ENCODE measurements around the gene MDGA2.
"Not testable (repeated sequence)": the region's sequence is repeated elsewhere in the genome, so short reads cannot be mapped to it uniquely, and the experiment has no call there.

MDGA2 gene

DNA sequence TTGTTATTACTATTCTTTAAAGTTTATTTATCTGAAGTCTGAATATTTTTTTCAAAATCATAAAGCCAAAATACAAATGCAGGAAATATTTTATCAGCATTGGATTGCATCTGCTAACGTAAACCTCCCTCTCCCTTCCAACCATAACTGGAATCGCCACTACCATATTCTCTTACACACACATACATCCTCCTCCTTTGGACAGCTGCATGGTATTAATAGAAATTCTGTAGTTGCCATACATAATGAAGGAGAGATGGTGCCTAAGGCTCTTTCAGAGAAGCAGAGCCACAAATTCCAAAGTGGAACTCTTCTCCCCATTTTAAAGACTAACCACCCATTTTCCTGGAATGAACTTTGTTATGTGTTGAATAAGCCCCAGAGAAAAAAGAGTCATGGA is 352.7 kb downstream of the MDGA2 start:
- DNase-seq: no peak

DNA sequence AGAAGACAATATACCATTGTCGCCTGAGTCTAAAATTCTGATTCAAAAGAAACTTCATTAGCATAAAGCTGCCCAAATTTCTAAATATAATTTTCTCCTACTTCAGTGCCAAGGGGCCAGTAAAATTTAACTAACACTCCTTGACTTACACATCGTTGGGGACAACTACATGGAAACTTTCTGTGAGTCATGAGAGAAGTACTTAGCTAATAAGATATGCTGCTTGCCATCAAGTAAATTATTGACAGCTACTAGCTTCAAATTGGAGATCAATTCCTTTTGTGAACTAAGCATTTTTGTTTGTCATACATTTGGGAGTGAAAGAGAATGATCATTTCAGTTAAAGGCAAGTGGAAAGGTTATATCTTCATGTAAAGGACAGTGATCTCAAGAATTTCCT is 373.3 kb downstream of the MDGA2 start:
- DNase-seq: no peak

- DNase-seq: no peak
Observed at GRCh38 chr14:47300796-47301195, 374.6 kb downstream of the MDGA2 start.

- DNase-seq: no peak
Observed at GRCh38 chr14:47297374-47297773, 378.0 kb downstream of the MDGA2 start.

- no peak for DNase-seq
Observed at GRCh38 chr14:47284283-47284682, 391.1 kb downstream of the MDGA2 start.

- DNase-seq: not testable (repeated sequence)
Observed at GRCh38 chr14:47281761-47282160, 393.6 kb downstream of the MDGA2 start.

- no peak for DNase-seq
Observed at GRCh38 chr14:47278233-47278842, 397.1 kb downstream of the MDGA2 start.

DNA sequence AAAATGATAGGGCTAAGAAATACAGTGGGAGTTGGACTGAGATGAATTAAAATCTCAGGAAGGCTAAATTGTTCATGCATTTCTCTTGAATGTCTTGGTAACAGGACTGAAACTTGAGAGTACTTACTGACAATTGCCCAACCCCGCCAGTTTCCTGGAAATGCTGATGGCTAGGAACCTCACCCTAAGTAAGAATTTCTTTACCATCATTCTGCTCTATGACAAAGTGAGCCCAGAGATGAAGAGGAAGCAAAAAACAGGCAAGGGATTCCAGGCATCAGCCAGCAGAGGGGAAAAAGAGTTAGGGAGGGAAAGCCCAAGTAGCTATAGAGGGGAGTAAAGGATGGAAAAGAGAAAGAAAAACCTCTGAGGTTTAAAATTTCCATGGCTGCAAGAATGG is 397.7 kb downstream of the MDGA2 start:
- no peak for DNase-seq

DNA sequence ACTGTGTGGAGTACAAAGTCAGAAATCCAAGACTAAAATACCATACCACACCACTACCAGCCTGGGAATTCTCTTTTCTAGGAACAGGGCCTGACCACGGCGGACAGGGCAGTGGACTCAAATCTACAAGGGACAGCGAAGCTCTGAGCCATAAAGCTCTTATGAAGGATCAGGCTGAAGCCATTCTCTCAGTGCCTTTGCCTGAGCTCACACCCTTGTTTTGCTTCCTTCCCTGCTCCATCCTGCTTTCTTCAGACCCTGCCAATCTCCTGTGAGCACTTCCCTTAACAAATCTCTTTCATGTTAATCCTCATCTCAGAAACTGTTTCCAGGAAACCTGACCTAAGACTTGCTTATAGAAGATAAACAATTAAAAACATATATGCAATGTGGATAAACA is 398.5 kb downstream of the MDGA2 start:
- no peak for DNase-seq

GRCh38 chr14:47273939-47274338 is 401.5 kb downstream of the MDGA2 start:
- DNase-seq: no peak

DNA sequence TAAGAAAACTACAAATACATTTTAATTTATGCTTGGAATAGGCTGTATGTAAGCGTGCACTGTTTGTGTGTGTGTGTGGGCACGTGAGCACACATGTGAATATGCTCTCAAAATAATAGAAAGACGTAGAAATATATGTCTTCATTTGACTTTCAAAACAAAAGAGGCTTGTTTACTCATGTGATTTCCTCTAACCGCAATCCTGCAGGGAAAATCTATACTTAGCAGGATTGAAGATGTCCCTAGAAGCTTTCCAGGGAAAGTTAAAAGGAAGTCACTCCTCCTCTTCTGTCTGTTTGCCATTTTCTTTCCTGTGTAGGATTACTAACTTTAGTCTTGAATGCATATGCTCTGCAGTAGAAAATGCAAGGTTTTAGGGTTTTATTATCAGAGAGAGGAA is 404.7 kb downstream of the MDGA2 start:
- no peak for DNase-seq

GRCh38 chr14:47269756-47270492 is 405.5 kb downstream of the MDGA2 start:
- no peak for DNase-seq

DNA sequence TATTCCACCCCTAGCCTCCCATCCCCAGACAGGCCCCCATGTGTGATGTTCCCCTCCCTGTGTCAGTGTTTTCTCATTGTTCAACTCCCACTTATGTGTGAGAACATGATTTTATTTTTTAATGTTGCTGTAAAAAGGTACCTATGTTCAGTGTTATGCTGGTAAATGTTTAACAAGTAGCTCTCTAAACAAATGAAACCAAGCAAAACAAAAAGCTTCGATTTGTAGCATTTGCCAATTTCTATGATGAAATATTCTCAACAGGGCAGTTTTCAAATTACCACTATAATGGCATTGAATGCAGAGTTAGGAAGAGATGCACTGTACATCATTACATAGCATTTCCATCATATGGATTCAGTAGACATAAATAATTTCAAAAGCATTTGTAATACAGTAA is 410.6 kb downstream of the MDGA2 start:
- no peak for DNase-seq

- no peak for DNase-seq
Observed at GRCh38 chr14:47262801-47263200, 412.6 kb downstream of the MDGA2 start.

DNA sequence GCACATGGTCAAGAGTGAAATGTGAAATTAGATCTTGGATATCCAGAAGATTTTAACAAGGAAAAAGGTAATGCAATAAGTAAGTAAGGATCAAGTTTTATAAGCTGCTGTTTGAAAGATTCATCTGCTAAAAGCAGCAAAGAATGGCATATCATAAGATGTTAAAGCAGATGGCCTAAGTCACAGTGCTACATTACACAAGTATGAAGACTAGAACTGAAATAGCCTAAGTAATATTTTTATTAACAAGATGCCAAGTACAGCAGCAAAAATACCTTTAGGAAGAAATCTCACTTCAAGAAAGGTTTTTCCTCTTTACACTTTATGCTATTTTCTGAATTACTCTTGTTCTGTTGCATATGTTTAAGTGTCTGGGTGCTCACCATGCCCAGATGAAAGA is 414.1 kb downstream of the MDGA2 start:
- no peak for DNase-seq

DNA sequence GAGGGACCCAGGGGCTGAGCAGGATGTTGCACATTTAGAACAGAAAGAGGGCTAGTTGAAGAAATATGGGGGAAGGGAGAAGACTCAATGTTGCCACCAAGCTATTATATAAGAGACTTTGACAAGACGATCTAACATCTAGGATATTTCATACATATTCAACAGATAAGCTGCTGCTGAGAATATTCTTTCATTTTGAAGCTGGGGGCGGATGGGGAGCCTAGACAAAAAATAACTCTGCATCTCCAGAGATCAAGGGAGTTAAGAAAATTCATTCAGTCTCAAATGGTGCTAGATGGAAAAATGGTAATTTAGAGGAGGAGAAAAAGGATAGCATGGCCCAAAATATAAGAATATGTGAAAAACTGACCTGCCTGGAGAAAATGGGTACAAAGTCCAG is 415.6 kb downstream of the MDGA2 start:
- no peak for DNase-seq

GRCh38 chr14:47257013-47257412 is 418.4 kb downstream of the MDGA2 start:
- DNase-seq: no peak

GRCh38 chr14:47252802-47253201 is 422.6 kb downstream of the MDGA2 start:
- no peak for DNase-seq

- DNase-seq: no peak
Observed at GRCh38 chr14:47246367-47246766, 429.0 kb downstream of the MDGA2 start.

GRCh38 chr14:47242579-47242978 is 432.8 kb downstream of the MDGA2 start:
- DNase-seq: not testable (repeated sequence)

GRCh38 chr14:47240748-47241437 is 434.5 kb downstream of the MDGA2 start:
- no peak for DNase-seq

- no peak for DNase-seq
Observed at GRCh38 chr14:47235619-47236018, 439.8 kb downstream of the MDGA2 start.

- DNase-seq: no peak
Observed at GRCh38 chr14:47226877-47227520, 448.4 kb downstream of the MDGA2 start.

GRCh38 chr14:47223656-47224055 is 451.7 kb downstream of the MDGA2 start:
- no peak for DNase-seq
